GF-D8 (cell line): Measurements from ENCODE around the gene AP2B1.
"Not testable (repeated sequence)": the region's sequence is repeated elsewhere in the genome, so short reads cannot be mapped to it uniquely, and the experiment has no call there.

ENCODE experiments used
- DNase-seq: peaks from one replicate; lab custom pipeline; 2025; lab: John Stamatoyannopoulos, UW

AP2B1 gene

GRCh38 chr17:35700150-35700549, 113.0 kb downstream of the AP2B1 start:
- no peak for DNase-seq

- no peak for DNase-seq
Measured at GRCh38 chr17:35701491-35701890, 114.4 kb downstream of the AP2B1 start.

- DNase-seq, result not testable (repeated sequence)
Measured at GRCh38 chr17:35703308-35703707, 116.2 kb downstream of the AP2B1 start.

GRCh38 chr17:35705230-35705629, 118.1 kb downstream of the AP2B1 start:
- no peak for DNase-seq

GRCh38 chr17:35705705-35706104, 118.6 kb downstream of the AP2B1 start:
- no peak for DNase-seq

- DNase-seq, result no peak
Measured at GRCh38 chr17:35708149-35708548, 121.0 kb downstream of the AP2B1 start.

- peak; percentile 2 for DNase-seq
Measured at GRCh38 chr17:35708951-35709350, 121.8 kb downstream of the AP2B1 start.

GRCh38 chr17:35709874-35710273, 122.8 kb downstream of the AP2B1 start:
- no peak for DNase-seq

GRCh38 chr17:35710950-35711349, 123.8 kb downstream of the AP2B1 start:
- no peak for DNase-seq

GRCh38 chr17:35713069-35713728, 126.1 kb downstream of the AP2B1 start:
- DNase-seq, result no peak

- no peak for DNase-seq
Measured at GRCh38 chr17:35714988-35715387, 127.9 kb downstream of the AP2B1 start.

GRCh38 chr17:35715416-35715815, 128.3 kb downstream of the AP2B1 start:
- DNase-seq, result no peak

- DNase-seq, result no peak
Measured at GRCh38 chr17:35716173-35716572, 129.1 kb downstream of the AP2B1 start.

GRCh38 chr17:35716897-35717465, 129.9 kb downstream of the AP2B1 start:
- DNase-seq, result no peak

GRCh38 chr17:35717475-35717874, 130.4 kb downstream of the AP2B1 start:
- no peak for DNase-seq

GRCh38 chr17:35723735-35724134, 136.6 kb downstream of the AP2B1 start:
- DNase-seq, result no peak

GRCh38 chr17:35725058-35725457, 137.9 kb downstream of the AP2B1 start:
- DNase-seq, result no peak

GRCh38 chr17:35725802-35726126, 138.6 kb downstream of the AP2B1 start:
- DNase-seq, result no peak

- no peak for DNase-seq
Measured at GRCh38 chr17:35726127-35726952, 139.2 kb downstream of the AP2B1 start.

- no peak for DNase-seq
Measured at GRCh38 chr17:35726953-35727460, 139.9 kb downstream of the AP2B1 start.

- no peak for DNase-seq
Measured at GRCh38 chr17:35727635-35728034, 140.5 kb downstream of the AP2B1 start.

GRCh38 chr17:35728551-35728950, 141.4 kb downstream of the AP2B1 start:
- no peak for DNase-seq

GRCh38 chr17:35729405-35729833, 142.3 kb downstream of the AP2B1 start:
- DNase-seq, result no peak
